HG03439 (cell line): ENCODE data around the gene TRIP10.

ENCODE experiments used
- ATAC-seq: cut with Tn5 transposase; IDR thresholded peaks from one replicate; pipeline ENCODE4 v1.9.1; 2021; ENCODE audit warnings: mild to moderate bottlenecking, moderate library complexity; ENCODE audit not compliant: unreplicated experiment

The TRIP10 gene

GRCh38 chr19:6723738-6724137 is 15.7 kb upstream of the TRIP10 start:
- no peak for ATAC-seq

GRCh38 chr19:6724631-6725492 is 14.6 kb upstream of the TRIP10 start:
- ATAC-seq, result no peak

- ATAC-seq, result no peak
These were observed 13.8 kb upstream of the TRIP10 start for GRCh38 chr19:6725513-6726231.

GRCh38 chr19:6728346-6728745 is 11.1 kb upstream of the TRIP10 start:
- ATAC-seq, result no peak

- ATAC-seq, result no peak
These were observed 9.8 kb upstream of the TRIP10 start for GRCh38 chr19:6729573-6730152.

- no peak for ATAC-seq
These were observed 9.2 kb upstream of the TRIP10 start for GRCh38 chr19:6730153-6730804.

GRCh38 chr19:6730941-6731670 is 8.4 kb upstream of the TRIP10 start:
- ATAC-seq, result no peak

GRCh38 chr19:6731822-6732221 is 7.7 kb upstream of the TRIP10 start:
- ATAC-seq, result no peak

- ATAC-seq, result no peak
These were observed 6.6 kb upstream of the TRIP10 start for GRCh38 chr19:6732803-6733337.

- ATAC-seq, result no peak
These were observed 6.0 kb upstream of the TRIP10 start for GRCh38 chr19:6733338-6734095.

GRCh38 chr19:6734096-6734696 is 5.3 kb upstream of the TRIP10 start:
- no peak for ATAC-seq

GRCh38 chr19:6735181-6735911 is 4.1 kb upstream of the TRIP10 start:
- no peak for ATAC-seq

GRCh38 chr19:6736169-6736916 is 3.1 kb upstream of the TRIP10 start:
- ATAC-seq, result no peak

- ATAC-seq, result no peak
These were observed 2.6 kb upstream of the TRIP10 start for GRCh38 chr19:6736917-6737283.

GRCh38 chr19:6737284-6737872 is 2.1 kb upstream of the TRIP10 start, which contains the start of gene GPR108:
TSS of gene GPR108 (minus strand) at chr19:6737580. CDS start at chr19:6737576, 4 bp downstream.
- ATAC-seq, result peak; percentile 55

- peak; percentile 10 for ATAC-seq
These were observed 1.4 kb upstream of the TRIP10 start for GRCh38 chr19:6737873-6738786.
